ENCODE results near the gene PABPN1. TPM values are rescaled to one million over a fixed set of nuclear protein-coding genes. Genes with fewer than 3 reads are reported as not detected.

PABPN1 gene
- total RNA-seq, 2 experiments from 2014 or later: 167 to 314 TPM

DNA sequence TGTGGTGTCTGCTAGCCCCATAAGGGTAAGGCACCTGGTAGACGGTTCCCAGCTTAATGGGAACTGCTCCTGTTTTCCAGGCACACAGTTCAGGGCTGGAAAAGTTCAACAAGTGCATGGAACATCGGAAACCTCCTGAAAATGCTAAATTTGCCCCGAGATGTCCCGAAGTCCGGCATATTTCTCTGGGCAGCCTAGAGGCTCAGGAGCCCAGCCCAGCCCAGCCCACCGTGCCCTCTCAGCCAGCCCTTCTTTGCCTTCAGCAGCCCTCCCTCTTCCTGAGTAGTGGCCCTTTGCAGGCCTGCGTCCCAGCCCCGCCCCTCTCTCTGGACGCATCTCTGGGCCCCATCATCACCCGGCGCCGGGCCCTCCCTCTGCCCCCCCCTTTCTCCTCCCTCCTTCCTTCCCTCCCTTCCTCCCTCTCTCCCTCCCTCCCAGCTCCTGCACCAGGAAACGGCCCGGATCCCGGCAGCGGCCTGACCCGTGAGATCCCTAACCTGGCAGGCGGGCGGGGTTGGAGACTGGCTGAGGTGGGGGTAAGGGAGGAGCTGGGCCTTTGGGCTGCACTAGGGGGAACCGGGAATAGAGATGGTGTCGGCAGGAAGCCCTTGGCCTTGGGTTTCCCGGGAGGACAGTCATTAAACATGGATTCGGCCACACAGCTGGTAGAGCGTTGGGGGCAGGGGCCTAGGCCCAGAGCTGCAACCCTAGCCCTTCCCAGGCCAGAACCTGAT is 14.7 kb upstream of the PABPN1 start, which contains the start of gene BCL2L2:
TSS of gene BCL2L2 (plus strand) at position 422 of the 734 bp plus-strand sequence. CDS start 935 bp downstream, outside the sequence.
- no peaks in the 10 kb centered on the region for H3K9me3 ChIP-seq (ENCODE audit: low read length)
- peak within 1 kb of the TSS; percentile 81 for H3K4me2 ChIP-seq (ENCODE audit: low read length)
- peaks cover 32% of the 10 kb centered on the region for H3K4me1 ChIP-seq (ENCODE audit: insufficient read depth, low read length, poor library complexity, severe bottlenecking)
- intact Hi-C loops (cut with micrococcal nuclease; ENCODE audit: unreplicated experiment): loop anchor here (2.0 to 10.0 kb wide), 2 partner anchors 14 to 838 kb away; partner anchors contain the start of genes EMC9, PABPN1, PSME2 and RNF31
- DNase-seq (ENCODE audit: low spot score): peak; percentile 74
- peak within 1 kb of the TSS; percentile 79 for H2AFZ ChIP-seq (ENCODE audit: low read length)
- TF ChIP-seq, protein P1, sequence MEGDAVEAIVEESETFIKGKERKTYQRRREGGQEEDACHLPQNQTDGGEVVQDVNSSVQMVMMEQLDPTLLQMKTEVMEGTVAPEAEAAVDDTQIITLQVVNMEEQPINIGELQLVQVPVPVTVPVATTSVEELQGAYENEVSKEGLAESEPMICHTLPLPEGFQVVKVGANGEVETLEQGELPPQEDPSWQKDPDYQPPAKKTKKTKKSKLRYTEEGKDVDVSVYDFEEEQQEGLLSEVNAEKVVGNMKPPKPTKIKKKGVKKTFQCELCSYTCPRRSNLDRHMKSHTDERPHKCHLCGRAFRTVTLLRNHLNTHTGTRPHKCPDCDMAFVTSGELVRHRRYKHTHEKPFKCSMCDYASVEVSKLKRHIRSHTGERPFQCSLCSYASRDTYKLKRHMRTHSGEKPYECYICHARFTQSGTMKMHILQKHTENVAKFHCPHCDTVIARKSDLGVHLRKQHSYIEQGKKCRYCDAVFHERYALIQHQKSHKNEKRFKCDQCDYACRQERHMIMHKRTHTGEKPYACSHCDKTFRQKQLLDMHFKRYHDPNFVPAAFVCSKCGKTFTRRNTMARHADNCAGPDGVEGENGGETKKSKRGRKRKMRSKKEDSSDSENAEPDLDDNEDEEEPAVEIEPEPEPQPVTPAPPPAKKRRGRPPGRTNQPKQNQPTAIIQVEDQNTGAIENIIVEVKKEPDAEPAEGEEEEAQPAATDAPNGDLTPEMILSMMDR (conservative IDR thresholded peaks at IDR 0.05; ENCODE audit: low read length): no peak
- no peak for TF ChIP-seq EZH2phosphoT487 (IDR thresholded peaks at IDR 0.05; ENCODE audit: borderline replicate concordance, low read depth, low read length)
- TSS peak; percentile 27 for BruUV-seq (replicated peaks)
- no peaks in the 10 kb centered on the region for H4K20me1 ChIP-seq (ENCODE audit: insufficient read depth, low read length)
- peak within 1 kb of the TSS; percentile 77 for H3K4me3 ChIP-seq (ENCODE audit: low read depth, low read length, poor library complexity, severe bottlenecking)
- H3K9me2 ChIP-seq (ENCODE audit: insufficient read depth, low read length): no peaks in the 10 kb centered on the region
- ChIA-PET CTCF (ENCODE audit: unreplicated experiment) (interaction anchor here (0.6 to 1.5 kb wide), 3 partner anchors 14 to 214 kb away, joined by 3 to 5 read pairs (median 5); no protein-coding TSS in a partner anchor), POLR2A (interaction anchor here (0.6 to 9.4 kb wide), 4 partner anchors 14 to 447 kb away, joined by 5 to 122 read pairs (median 11); partner anchors contain the start of genes HOMEZ and PABPN1)
- peak within 1 kb of the TSS; percentile 37 for H3K27ac ChIP-seq (ENCODE audit: low read depth, low read length, poor library complexity, severe bottlenecking)
- no peaks in the 10 kb centered on the region; the same call in 1 of the 2 replicates for H3K79me2 ChIP-seq (ENCODE audit: insufficient read depth, low read depth, low read length)
- no peaks in the 10 kb centered on the region; the same call in 1 of the 2 replicates for H3K36me3 ChIP-seq (ENCODE audit: insufficient read depth, low read length)

DNA sequence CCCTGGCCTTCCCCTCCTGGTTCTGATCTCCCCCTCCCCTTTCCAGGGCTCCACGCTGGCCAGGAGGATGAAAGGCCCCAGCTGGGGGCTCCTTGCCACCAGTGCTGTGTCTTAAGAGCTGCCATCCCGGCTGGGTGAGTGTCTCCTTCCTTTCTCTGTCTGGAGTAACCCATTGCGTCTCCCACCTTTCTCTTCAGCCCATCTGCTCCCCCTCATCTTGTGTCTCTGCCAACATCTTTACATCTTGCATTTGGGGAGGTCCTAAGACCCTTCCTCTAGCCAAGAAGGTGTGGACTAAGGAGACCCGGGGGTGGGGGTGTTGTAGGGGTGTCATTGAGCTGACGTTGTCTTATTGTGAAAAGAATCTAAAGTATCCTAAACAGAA is 14.1 kb upstream of the PABPN1 start:
- Histone ChIP-seq H3K4me3 (ENCODE audit: low read depth, low read length, poor library complexity, severe bottlenecking) (peak overlapping the region; percentile 77), H4K20me1 (ENCODE audit: insufficient read depth, low read length) (no peaks in the 10 kb centered on the region), H3K79me2 (ENCODE audit: insufficient read depth, low read depth, low read length) (no peaks in the 10 kb centered on the region; the same call in 1 of the 2 replicates), H2AFZ (ENCODE audit: low read length) (peak overlapping the region; percentile 79), H3K36me3 (ENCODE audit: insufficient read depth, low read length) (no peaks in the 10 kb centered on the region; the same call in 1 of the 2 replicates), H3K4me2 (ENCODE audit: low read length) (peak overlapping the region; percentile 81), H3K27ac (ENCODE audit: low read depth, low read length, poor library complexity, severe bottlenecking) (peak overlapping the region; percentile 37), H3K9me3 (ENCODE audit: low read length) (no peaks in the 10 kb centered on the region), H3K4me1 (ENCODE audit: insufficient read depth, low read length, poor library complexity, severe bottlenecking) (peaks cover 32% of the 10 kb centered on the region), H3K9me2 (ENCODE audit: insufficient read depth, low read length) (no peaks in the 10 kb centered on the region)
- no peak for DNase-seq (ENCODE audit: low spot score)
- ChIA-PET POLR2A (interaction anchor here (0.6 to 9.4 kb wide), 2 partner anchors 14 kb away, joined by 5 to 122 read pairs; partner anchors contain the start of gene PABPN1), CTCF (ENCODE audit: unreplicated experiment) (interaction anchor here (0.6 to 1.4 kb wide), 3 partner anchors 14 to 215 kb away, joined by 3 to 5 read pairs (median 4); no protein-coding TSS in a partner anchor)
- TF ChIP-seq EZH2phosphoT487 (IDR thresholded peaks at IDR 0.05; ENCODE audit: borderline replicate concordance, low read depth, low read length): no peak
- TF ChIP-seq, protein P1 (conservative IDR thresholded peaks at IDR 0.05; ENCODE audit: low read length): no peak
- BruUV-seq (replicated peaks): no TSS peak
- intact Hi-C loops (cut with micrococcal nuclease; ENCODE audit: unreplicated experiment): loop anchor here (2.0 to 10.0 kb wide), 2 partner anchors 14 to 838 kb away; partner anchors contain the start of genes EMC9, PABPN1, PSME2 and RNF31
